Neural cell (in vitro differentiated cells): ENCODE measurements around the gene GLB1L3. TPM values are rescaled to one million over a fixed set of nuclear protein-coding genes. Genes with fewer than 3 reads are reported as not detected.

Experiments
- H2AFZ ChIP-seq: fragments of 200-600, 300-800 bp; sonication (generic), shearing (Covaris generic); 2 replicates; pipeline ENCODE4 v1.6.0; 2014; ENCODE audit warnings: low read depth, mild to moderate bottlenecking, antibody characterized with exemption, low read length, moderate library complexity
- H3F3A ChIP-seq: fragments of 200-600 bp; shearing (Covaris generic); 2 replicates; pipeline ENCODE4 v1.6.1; 2016; ENCODE audit warnings: mild to moderate bottlenecking, moderate library complexity, mixed read lengths, antibody characterized with exemption, low read length; ENCODE audit not compliant: insufficient read depth, poor library complexity, severe bottlenecking
- H3K27ac ChIP-seq: fragments of 200-600, 300-800 bp; sonication (generic), shearing (Covaris generic); 2 replicates; pipeline ENCODE4 v1.5.1; 2014; ENCODE audit warnings: mild to moderate bottlenecking, low read length, moderate library complexity
- H3K27me3 ChIP-seq: fragments of 300-800, 200-600 bp; sonication (generic), shearing (Covaris generic); 2 replicates; pipeline ENCODE4 v1.6.0; 2014; ENCODE audit warnings: mild to moderate bottlenecking, low read depth, low read length, moderate library complexity; ENCODE audit not compliant: insufficient read depth
- H3K36me3 ChIP-seq: fragments of 300-800, 200-600 bp; sonication (generic), shearing (Covaris generic); 2 replicates; pipeline ENCODE4 v1.5.1; 2014; ENCODE audit warnings: mild to moderate bottlenecking, antibody characterized with exemption, low read length, moderate library complexity; ENCODE audit not compliant: insufficient read depth
- H3K4me2 ChIP-seq: fragments of 300-800, 200-600 bp; sonication (generic), shearing (Covaris generic); 2 replicates; pipeline ENCODE4 v1.6.0; 2014; ENCODE audit warnings: mild to moderate bottlenecking, low read length
- H3K4me3 ChIP-seq: fragments of 300-800, 200-600 bp; sonication (generic), shearing (Covaris generic); 2 replicates; pipeline ENCODE4 v1.5.1; 2014; ENCODE audit warnings: mild to moderate bottlenecking, low read length, moderate library complexity
- H3K79me2 ChIP-seq: fragments of 200-600 bp; shearing (Covaris generic); replicated peaks from 2 replicates; pipeline ENCODE4 v1.6.0; 2014; ENCODE audit warnings: mild to moderate bottlenecking, low read length, moderate library complexity; ENCODE audit not compliant: insufficient read depth
- H3K9ac ChIP-seq: fragments of 300-800, 200-600 bp; sonication (generic), shearing (Covaris generic); 2 replicates; pipeline ENCODE4 v1.6.1; 2016; ENCODE audit warnings: mild to moderate bottlenecking, low read length, mixed read lengths
- H3K9me2 ChIP-seq: fragments of 200-600 bp; shearing (Covaris generic); 2 replicates; pipeline ENCODE4 v1.6.1; 2016; ENCODE audit warnings: mild to moderate bottlenecking, low read length, mixed read lengths; ENCODE audit not compliant: insufficient read depth
- H3K9me3 ChIP-seq: fragments of 200-600, 300-800 bp; sonication (generic), shearing (Covaris generic); 2 replicates; pipeline ENCODE4 v1.6.1; 2016; ENCODE audit warnings: mild to moderate bottlenecking, mixed run types, low read length, moderate library complexity, mixed read lengths
- H4K20me1 ChIP-seq: fragments of 200-600 bp; shearing (Covaris generic); 2 replicates; pipeline ENCODE4 v1.6.1; 2016; ENCODE audit warnings: mild to moderate bottlenecking, mixed run types; ENCODE audit not compliant: insufficient read depth
- CTCF ChIP-seq: fragments of 450-650 bp; IDR thresholded peaks from 2 replicates; pipeline ENCODE4 v1.5.1; 2014; ENCODE audit warnings: antibody characterized with exemption, mild to moderate bottlenecking, moderate library complexity; ENCODE audit not compliant: poor library complexity, severe bottlenecking
- EP300 ChIP-seq: fragments of 450-650 bp; conservative IDR thresholded peaks from 2 replicates; pipeline ENCODE4 v1.6.1; 2014; ENCODE audit warnings: antibody characterized with exemption, mild to moderate bottlenecking, moderate library complexity; ENCODE audit not compliant: poor library complexity, severe bottlenecking
- EZH2 ChIP-seq: fragments of 200-600, 300-800 bp; shearing (Covaris generic), sonication (generic); IDR thresholded peaks from 2 replicates; pipeline ENCODE4 v1.6.1; 2014; ENCODE audit warnings: antibody characterized with exemption, low read length, borderline replicate concordance, mild to moderate bottlenecking; ENCODE audit not compliant: insufficient read depth, poor library complexity, severe bottlenecking
- MXI1 ChIP-seq: fragments of 450-650 bp; conservative IDR thresholded peaks from 2 replicates; pipeline ENCODE4 v1.6.1; 2014; ENCODE audit warnings: antibody characterized with exemption, mild to moderate bottlenecking; ENCODE audit not compliant: poor library complexity, severe bottlenecking
- POLR2AphosphoS5 ChIP-seq: IDR thresholded peaks from 2 replicates; pipeline ENCODE4 v1.6.1; 2012
- RAD21 ChIP-seq: fragments of 450-650 bp; conservative IDR thresholded peaks from 2 replicates; pipeline ENCODE4 v1.6.1; 2014; ENCODE audit warnings: antibody characterized with exemption, mild to moderate bottlenecking, moderate library complexity
- SMC3 ChIP-seq: fragments of 450-650 bp; conservative IDR thresholded peaks from 2 replicates; pipeline ENCODE4 v1.6.1; 2014; ENCODE audit warnings: antibody characterized with exemption, mild to moderate bottlenecking, moderate library complexity; ENCODE audit not compliant: poor library complexity
- TAF1 ChIP-seq: IDR thresholded peaks from 2 replicates; pipeline ENCODE4 v1.6.1; 2012; ENCODE audit warnings: low read depth
- polyA plus RNA-seq: library from polyadenylated mRNA; depleted of rRNA; stranded (reverse); fragments of >200 nt; gene quantifications from 2 replicates; pipeline ENCODE4 v1.2.3, GENCODE V29; 2014
- TF ChIP-seq, protein P1 (sequence below): IDR thresholded peaks from 2 replicates; pipeline ENCODE4 v1.6.1; 2012; ENCODE audit warnings: borderline replicate concordance

GLB1L3 gene
- polyA plus RNA-seq, 1 donor from 2014 or later, result 0.19 TPM

DNA sequence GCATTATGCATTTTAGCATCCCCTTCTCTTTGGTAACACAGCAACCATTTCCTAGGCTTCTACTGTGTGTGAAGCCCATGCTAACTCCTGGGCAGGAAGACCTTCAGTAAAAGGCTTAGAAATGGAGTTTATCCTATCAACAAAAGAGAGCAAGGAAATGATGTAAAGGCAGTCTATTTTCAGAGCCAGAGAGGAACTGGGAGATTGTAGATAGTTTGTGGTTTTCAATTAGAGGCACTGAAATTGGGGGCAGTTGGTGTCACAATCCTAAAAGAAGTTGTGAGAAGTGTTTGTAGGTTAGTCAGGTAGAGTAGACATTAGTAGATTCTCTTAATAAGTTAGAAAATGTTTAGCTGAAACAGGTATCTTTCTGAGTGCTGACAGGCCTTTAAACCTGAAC is 15.7 kb upstream of the GLB1L3 start:
- Histone ChIP-seq H3K9me2 (no peaks in the 10 kb centered on the region), H3K9ac (no peak overlapping the region), H3K9me3 (no peaks in the 10 kb centered on the region), H4K20me1 (no peaks in the 10 kb centered on the region), H3K27me3 (no peaks in the 10 kb centered on the region), H3K27ac (no peak overlapping the region), H3K4me3 (no peak overlapping the region), H3K36me3 (peaks cover 4% of the 10 kb centered on the region), H3K79me2 (no peaks in the 10 kb centered on the region), H3F3A (no peaks in the 10 kb centered on the region), H3K4me2 (no peak overlapping the region), H2AFZ (no peak overlapping the region)
- TF ChIP-seq CTCF, result no peak
- TF ChIP-seq POLR2AphosphoS5, result no peak
- TF ChIP-seq EZH2, result no peak
- no peak for TF ChIP-seq SMC3

DNA sequence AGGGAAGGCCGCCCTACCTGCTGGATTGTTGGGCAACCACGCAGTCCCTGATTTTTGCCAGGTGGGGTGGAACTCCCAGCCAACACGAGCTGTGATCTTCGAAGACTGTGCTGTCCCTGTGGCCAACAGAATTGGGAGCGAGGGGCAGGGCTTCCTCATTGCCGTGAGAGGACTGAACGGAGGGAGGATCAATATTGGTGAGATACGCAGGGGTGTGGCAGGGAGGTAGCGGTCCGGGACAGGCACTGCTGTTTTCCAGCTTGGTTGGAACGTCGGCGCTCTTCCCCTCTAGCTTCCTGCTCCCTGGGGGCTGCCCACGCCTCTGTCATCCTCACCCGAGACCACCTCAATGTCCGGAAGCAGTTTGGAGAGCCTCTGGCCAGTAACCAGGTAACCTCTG is 15.2 kb upstream of the GLB1L3 start:
- H3K27me3 ChIP-seq, result no peaks in the 10 kb centered on the region
- no peak overlapping the region for H2AFZ ChIP-seq
- no peak overlapping the region for H3K9ac ChIP-seq
- no peak overlapping the region for H3K4me3 ChIP-seq
- no peaks in the 10 kb centered on the region for H3K79me2 ChIP-seq
- H3K9me3 ChIP-seq, result no peaks in the 10 kb centered on the region
- H3K27ac ChIP-seq, result no peak overlapping the region
- no peak for TF ChIP-seq EP300
- TF ChIP-seq, protein P1, sequence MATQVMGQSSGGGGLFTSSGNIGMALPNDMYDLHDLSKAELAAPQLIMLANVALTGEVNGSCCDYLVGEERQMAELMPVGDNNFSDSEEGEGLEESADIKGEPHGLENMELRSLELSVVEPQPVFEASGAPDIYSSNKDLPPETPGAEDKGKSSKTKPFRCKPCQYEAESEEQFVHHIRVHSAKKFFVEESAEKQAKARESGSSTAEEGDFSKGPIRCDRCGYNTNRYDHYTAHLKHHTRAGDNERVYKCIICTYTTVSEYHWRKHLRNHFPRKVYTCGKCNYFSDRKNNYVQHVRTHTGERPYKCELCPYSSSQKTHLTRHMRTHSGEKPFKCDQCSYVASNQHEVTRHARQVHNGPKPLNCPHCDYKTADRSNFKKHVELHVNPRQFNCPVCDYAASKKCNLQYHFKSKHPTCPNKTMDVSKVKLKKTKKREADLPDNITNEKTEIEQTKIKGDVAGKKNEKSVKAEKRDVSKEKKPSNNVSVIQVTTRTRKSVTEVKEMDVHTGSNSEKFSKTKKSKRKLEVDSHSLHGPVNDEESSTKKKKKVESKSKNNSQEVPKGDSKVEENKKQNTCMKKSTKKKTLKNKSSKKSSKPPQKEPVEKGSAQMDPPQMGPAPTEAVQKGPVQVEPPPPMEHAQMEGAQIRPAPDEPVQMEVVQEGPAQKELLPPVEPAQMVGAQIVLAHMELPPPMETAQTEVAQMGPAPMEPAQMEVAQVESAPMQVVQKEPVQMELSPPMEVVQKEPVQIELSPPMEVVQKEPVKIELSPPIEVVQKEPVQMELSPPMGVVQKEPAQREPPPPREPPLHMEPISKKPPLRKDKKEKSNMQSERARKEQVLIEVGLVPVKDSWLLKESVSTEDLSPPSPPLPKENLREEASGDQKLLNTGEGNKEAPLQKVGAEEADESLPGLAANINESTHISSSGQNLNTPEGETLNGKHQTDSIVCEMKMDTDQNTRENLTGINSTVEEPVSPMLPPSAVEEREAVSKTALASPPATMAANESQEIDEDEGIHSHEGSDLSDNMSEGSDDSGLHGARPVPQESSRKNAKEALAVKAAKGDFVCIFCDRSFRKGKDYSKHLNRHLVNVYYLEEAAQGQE, result no peak
- no peak for TF ChIP-seq EZH2
- TF ChIP-seq RAD21, result no peak
- no peak for TF ChIP-seq TAF1
- TF ChIP-seq MXI1, result no peak
- H3K36me3 ChIP-seq, result peaks cover 4% of the 10 kb centered on the region
- H4K20me1 ChIP-seq, result no peaks in the 10 kb centered on the region
- no peaks in the 10 kb centered on the region for H3F3A ChIP-seq
- no peak overlapping the region for H3K4me2 ChIP-seq
- H3K9me2 ChIP-seq, result no peaks in the 10 kb centered on the region
